ENCODE data around the gene SLC34A1.
"Not testable (repeated sequence)": the region's sequence is repeated elsewhere in the genome, so short reads cannot be mapped to it uniquely, and the experiment has no call there.

SLC34A1 gene

GRCh38 chr5:177355162-177355867, 28.9 kb upstream of the SLC34A1 start:
- FAIRE-seq, result no peak

DNA sequence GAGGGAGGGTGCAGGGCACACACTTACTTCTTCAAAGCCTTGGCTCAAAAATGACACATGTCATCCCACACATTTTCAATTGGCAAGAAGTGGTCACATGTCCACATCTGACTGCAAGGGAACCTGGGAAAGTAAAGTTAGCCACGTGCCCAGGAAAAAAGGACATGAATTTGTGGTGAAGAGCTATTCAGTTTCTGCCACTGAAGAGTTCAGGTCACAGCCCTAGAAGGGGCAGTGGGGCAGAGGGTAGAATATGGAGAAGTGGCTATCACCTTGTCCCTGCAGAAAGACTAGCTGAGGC, 28.4 kb upstream of the SLC34A1 start:
- FAIRE-seq, result no peak

DNA sequence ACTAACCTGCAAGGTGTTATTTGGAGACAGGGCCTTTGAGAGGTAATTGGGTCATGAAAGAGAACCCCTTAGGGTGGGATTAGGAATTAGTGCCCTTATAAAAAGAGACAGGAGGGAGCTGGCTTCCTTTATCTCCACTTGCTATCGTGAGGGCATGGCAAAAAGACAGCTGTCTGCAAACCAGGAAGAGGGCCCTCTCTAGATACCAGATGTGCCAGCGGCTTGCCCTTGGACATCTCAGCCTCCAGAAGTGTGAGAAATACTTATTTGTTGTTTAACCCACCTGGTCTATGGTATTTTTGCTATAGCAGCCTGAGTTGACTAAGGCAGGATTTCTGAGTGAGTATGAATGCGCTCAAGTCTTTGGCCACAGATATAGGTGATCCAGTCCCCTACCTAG, 27.5 kb upstream of the SLC34A1 start:
- FAIRE-seq, result no peak

DNA sequence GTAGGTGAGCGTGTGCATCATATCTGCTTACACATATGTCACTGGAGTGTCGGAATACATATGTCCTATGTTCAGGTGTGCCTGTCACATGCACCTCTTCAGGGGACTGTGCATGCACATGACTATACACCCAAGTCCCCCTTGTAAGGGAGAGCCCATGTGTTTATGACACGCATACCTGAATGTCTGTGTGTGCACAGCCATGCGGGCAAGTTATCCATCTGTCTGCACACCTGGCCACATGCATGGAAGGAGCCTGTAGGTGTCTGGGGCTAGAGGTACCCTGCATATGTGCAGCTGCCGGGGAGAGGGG, 27.1 kb upstream of the SLC34A1 start:
- FAIRE-seq, result no peak

DNA sequence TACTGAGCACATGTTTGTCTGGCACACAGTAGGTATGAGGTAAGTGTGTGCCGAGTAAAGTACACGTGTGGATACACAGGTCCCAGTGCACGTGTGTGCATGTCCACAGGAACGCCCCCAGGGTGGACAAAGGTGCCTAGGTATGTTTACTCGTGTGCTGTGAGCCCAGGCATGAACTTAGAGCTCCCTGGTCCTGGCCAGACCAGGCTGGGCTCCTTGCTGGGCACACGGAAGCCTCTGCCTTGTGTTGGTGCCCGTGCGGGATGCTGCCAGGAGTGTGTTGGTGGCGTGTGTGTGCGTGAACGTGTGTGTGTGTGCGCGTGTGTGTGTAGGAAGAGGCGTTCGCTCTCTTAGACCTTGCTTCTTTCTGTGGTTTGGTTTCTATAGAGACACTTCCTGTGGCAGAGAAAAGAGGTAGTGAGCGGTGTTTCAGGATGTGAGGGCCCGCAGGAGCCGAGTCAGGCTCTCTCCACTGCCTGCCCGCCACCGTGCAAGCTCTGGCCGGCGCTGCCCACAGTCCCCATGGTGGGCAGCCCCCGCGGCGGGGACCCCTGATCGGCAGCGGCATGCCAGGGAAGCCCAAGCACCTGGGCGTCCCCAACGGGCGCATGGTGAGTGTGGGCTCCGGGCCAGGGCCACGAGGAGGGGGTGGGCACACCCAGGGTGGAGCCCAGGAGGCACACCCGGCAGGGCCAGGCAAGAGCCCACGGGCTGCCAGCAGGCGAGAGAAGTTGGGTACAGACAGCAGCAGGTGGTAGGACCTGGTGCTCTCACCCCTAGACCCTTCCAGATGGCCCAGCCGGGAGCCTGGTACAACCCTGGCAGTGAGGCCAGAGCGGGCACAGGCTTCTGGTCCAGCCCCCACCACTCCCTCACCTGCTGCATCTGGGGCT, 26.5 kb upstream of the SLC34A1 start, which contains the start of gene RGS14:
Gene RGS14, plus strand, starts transcription at position 466 of the 893 bp plus-strand sequence. Its CDS starts 101 bp downstream, at position 567.
- no peak for FAIRE-seq

- FAIRE-seq, result no peak
These were observed 25.8 kb upstream of the SLC34A1 start for GRCh38 chr5:177358370-177358819.

DNA sequence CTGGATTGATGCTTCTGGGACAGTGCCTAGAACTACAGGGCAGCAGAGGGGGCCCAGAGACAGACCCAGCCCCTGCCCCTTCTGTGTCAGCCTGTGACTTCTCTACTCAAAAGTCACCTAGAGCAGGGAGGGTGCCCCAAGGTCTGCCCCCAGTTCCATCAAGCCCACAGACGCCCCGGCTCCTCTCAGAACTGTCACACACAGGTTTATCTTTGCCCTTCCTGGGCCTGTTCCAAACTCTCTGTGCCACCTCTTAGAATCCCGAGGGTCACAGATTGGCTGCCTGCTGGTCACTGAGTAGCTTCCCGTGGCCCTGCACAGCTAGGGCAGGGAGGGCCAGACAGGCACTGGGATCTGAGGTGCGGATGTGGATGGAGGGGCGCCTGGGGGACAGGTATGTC, 24.8 kb upstream of the SLC34A1 start:
- FAIRE-seq, result no peak

GRCh38 chr5:177359860-177360259, 24.4 kb upstream of the SLC34A1 start:
- FAIRE-seq, result no peak

DNA sequence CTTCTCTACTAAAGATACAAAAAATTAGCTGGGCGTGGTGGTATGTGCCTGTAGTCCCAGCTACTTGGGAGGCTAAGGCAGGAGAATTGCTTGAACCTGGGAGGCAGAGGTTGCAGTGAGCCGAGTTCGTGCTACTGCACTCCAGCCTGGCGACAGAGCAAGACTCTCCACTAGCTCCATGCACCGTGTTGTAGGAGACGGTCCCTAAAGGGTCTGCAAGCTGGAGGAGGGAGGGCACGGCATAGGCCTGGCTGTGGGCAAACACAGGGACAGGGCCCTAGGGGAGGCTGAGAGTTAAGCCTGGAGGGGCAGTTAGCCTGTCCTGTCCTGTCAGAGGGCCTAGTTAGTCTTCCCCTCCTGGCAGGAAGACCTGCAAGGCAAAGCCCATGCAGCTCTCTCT, 23.5 kb upstream of the SLC34A1 start:
- not testable (repeated sequence) for FAIRE-seq

DNA sequence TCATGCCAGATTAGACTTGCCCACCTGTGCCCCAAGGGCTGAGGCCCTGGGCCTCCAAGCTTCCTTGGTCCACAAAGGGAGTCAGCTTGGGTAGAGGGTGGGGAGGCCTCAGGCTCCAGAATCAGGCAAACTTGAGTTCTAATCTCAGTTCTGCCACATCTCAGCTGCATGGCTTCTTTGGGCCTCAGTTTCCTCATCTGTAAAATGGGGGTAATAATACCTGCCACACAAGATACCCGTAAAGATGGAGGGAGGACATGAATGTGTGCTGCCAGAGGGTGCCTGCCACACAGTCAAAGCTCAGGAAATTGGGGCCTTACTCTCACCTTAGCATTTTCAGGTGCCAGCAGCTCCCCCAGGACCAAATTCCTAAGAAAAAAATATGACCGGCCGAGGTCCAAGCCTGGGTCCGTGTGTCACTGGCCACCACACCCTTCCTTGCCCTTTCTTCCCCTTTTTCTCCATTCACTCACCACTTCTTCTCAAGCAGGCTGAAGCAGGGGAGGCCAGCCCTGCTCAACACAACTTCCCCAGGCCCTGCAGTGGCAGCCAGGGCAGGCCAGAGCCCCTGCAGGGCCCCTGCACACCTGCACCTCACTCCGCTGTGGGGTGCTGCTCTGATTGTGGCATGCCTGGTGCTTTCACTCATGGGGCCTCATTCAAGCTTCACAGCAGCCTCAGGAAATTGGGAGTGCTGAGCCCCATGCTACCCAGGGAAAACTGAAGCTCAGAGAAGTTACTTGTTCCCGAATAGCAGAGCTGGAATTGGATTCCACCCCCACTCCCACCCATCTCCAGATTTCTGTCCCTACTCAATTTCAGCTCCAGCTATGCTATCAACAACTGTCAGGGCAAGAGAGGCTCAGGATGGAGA, 22.6 kb upstream of the SLC34A1 start:
- FAIRE-seq, result no peak

- FAIRE-seq, result no peak
These were observed 22.0 kb upstream of the SLC34A1 start for GRCh38 chr5:177362292-177362609.

GRCh38 chr5:177362610-177363507, 21.4 kb upstream of the SLC34A1 start:
- FAIRE-seq, result no peak

GRCh38 chr5:177363565-177363964, 20.7 kb upstream of the SLC34A1 start:
- no peak for FAIRE-seq

GRCh38 chr5:177364159-177364962, 19.9 kb upstream of the SLC34A1 start:
- no peak for FAIRE-seq

DNA sequence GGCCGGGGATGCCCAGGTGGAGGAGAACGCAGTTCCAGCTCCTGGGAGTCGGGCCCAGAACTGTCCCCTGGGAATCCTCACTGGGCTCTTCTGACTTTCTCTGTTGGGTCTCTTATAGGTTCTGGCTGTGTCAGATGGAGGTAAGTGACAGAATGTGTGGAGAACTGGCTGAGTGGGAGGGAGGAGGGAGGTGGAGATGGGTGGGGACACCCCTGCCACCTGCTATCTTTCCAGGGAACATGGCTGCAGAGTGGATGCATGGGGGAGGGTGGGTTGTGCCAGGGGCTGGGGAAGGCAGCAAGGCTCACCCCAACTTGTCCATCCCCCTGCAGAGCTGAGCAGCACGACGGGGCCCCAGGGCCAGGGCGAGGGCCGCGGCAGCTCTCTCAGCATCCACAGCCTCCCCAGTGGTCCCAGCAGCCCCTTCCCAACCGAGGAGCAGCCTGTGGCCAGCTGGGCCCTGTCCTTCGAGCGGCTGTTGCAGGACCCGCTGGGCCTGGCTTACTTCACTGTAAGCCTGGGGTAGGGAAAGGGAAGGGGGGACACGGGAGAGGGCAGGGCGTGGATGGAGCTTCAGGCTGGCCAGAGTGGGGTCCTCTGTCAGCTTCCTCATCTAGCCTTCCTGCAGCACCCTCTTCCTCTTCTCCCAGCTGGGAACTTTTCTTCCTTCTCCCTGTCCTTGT, 18.2 kb upstream of the SLC34A1 start:
- FAIRE-seq, result no peak

DNA sequence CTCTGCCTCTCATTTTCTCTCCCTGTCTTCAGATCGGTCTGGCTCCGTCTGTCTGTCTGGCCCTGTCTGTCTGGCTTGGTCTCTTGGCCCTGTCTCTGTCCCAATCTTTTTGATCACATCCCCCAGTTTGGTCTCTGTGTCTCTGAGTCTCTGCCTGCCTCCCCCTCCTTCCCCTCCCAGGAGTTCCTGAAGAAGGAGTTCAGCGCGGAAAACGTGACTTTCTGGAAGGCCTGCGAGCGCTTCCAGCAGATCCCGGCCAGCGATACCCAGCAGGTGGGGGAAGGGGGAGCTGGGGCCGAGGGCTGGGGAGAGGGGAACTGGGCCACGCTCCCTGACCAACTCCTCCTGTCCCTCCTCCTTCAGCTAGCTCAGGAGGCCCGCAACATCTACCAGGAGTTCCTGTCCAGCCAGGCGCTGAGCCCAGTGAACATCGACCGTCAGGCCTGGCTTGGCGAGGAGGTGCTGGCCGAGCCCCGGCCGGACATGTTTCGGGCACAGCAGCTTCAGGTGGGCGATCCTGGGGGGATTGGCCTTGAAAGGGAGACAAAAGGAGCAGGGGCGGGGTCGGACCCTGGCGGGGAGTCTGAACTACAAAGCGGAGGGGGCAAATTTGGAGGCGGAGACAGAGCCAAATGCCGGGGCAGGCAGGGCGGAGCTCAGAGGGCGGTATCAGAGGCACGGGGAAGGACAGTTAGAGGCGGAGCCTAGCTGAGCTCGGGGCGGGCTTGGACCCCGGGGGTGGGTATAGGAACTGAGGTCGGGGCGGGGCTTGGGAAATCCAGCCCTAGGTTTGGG, 17.5 kb upstream of the SLC34A1 start:
- FAIRE-seq, result peak; percentile 55

- FAIRE-seq, result no peak
These were observed 16.8 kb upstream of the SLC34A1 start for GRCh38 chr5:177367323-177367848.

- no peak for FAIRE-seq
These were observed 16.0 kb upstream of the SLC34A1 start for GRCh38 chr5:177367981-177368868.
